Coronary artery (tissue), 2 donors: ENCODE measurements around the gene RASSF3.
A peak's percentile ranks its signal among the peaks of the same experiment; 100 is the strongest.
"Not testable (repeated sequence)": the region's sequence is repeated elsewhere in the genome, so short reads cannot be mapped to it uniquely, and the experiment has no call there.

Experiments
- DNase-seq: peaks from one replicate; pipeline ENCODE4 v3.0.0-alpha.2; 2017; ENCODE audit warnings: low spot score
- H3K27ac ChIP-seq, 2 donors: fragments of 200-600 bp; sonication (generic); one replicate each; pipeline ENCODE4 v1.5.1; 2016 to 2019
- H3K4me3 ChIP-seq: fragments of 200-600 bp; sonication (generic); 2 replicates; pipeline ENCODE4 v1.5.1; 2016; ENCODE audit warnings: mild to moderate bottlenecking, moderate library complexity
- TF ChIP-seq, protein P1 (sequence below): fragments of 200-600 bp; sonication (generic); IDR thresholded peaks from one replicate; pipeline ENCODE4 v1.5.1; 2019; ENCODE audit warnings: antibody characterized with exemption

RASSF3 gene

DNA sequence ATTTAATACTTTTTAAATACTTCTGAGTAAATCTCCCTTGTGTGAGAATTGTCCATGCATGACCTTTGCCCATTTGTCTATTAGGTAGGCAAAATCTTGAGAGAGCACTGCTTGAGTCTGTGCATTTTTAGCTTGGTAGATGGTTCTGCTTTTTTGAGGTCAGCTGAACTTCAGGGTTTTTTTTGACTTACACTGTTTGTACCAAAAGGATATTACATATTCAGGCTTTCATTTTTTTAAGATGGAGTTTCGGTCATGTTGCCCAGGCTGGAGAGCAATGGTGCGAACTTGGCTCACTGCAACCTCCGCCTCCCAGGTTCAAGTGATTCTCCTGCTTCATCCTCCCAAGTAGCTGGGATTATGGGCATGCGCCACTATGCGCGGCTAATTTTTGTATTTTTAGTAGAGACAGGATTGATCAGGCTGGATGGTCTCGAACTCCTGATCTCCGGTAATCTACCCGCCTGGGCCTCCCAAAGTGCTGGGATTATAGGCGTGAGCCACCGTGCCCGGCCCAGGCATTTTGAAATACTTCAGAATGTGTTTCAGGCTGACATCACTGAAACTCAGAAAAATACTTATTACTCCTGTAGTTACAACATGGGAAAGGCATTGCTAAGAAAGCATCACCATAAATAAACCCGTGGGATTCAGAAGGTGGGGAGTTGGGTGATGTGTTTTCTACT, 11.1 kb downstream of the RASSF3 start:
- Histone ChIP-seq H3K4me3 (no peak overlapping the region), H3K27ac (peak overlapping the region; percentile 61 to 83)
- DNase-seq: peak; percentile 75
- TF ChIP-seq, protein P1, sequence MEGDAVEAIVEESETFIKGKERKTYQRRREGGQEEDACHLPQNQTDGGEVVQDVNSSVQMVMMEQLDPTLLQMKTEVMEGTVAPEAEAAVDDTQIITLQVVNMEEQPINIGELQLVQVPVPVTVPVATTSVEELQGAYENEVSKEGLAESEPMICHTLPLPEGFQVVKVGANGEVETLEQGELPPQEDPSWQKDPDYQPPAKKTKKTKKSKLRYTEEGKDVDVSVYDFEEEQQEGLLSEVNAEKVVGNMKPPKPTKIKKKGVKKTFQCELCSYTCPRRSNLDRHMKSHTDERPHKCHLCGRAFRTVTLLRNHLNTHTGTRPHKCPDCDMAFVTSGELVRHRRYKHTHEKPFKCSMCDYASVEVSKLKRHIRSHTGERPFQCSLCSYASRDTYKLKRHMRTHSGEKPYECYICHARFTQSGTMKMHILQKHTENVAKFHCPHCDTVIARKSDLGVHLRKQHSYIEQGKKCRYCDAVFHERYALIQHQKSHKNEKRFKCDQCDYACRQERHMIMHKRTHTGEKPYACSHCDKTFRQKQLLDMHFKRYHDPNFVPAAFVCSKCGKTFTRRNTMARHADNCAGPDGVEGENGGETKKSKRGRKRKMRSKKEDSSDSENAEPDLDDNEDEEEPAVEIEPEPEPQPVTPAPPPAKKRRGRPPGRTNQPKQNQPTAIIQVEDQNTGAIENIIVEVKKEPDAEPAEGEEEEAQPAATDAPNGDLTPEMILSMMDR: no peak

DNA sequence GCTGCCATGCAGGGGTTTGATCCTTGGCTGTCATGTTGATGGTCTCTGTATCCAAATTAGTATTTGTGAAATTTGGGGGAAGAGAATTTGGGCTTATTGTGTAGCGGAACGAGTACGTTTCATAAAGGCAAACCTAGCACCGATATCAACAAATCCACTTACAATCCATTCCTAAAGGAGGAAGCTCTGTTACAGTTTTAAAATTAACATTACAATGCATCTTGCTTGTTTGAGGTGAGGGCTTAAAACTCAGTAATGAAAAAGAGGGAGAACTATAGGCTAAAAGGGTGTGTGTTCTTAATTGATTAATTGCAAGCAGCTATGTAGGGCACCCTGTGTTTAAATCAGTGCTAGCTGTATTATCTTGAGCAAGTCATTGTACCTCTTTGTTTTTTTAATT, 13.7 kb downstream of the RASSF3 start:
- H3K4me3 ChIP-seq: no peak overlapping the region
- TF ChIP-seq, protein P1: no peak
- peak overlapping the region; percentile 61 to 80 for H3K27ac ChIP-seq
- DNase-seq: no peak

DNA sequence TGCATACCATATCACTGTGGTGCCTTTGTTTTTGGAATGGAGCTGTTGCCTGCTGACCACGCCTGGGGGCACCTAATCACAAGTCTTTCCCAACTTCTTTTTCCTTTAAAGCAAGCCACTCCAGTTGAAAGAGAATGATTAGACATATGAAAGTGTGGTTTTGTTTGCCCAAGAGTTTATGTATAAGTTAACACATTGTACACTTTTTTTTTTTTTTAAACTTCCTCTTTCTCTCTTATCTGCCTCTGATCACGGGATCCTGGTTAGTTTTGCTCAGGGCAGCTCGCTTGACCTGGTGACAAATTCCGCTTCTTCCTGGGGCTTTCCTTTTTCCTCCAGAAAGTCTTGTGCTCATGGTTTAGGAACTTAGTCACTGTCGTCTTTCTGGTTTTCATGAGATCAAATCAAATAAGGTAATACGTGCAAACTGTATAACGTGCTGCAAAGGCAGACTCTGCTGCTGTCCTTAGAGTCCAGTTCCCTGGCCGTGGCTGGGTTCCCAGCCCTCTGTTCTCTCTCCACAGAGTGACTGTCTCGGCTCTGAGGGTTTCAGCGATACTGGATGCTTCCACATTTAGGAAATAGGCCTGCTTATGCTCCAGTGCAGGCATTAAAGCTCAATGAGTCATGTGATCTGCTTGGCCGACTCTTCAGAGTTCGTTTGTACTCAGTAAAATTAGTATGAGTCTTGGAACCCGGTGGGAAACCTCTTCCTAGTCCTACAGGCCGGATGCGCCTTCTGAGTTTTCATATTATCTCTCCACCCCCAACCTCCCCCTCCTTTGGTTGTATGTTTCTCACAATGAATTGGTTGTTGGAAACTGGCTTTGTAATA, 15.2 kb downstream of the RASSF3 start:
- TF ChIP-seq, protein P1: no peak
- Histone ChIP-seq H3K27ac (peak overlapping the region; percentile 61 to 87), H3K4me3 (peak overlapping the region; percentile 53)
- peak; percentile 88 for DNase-seq

DNA sequence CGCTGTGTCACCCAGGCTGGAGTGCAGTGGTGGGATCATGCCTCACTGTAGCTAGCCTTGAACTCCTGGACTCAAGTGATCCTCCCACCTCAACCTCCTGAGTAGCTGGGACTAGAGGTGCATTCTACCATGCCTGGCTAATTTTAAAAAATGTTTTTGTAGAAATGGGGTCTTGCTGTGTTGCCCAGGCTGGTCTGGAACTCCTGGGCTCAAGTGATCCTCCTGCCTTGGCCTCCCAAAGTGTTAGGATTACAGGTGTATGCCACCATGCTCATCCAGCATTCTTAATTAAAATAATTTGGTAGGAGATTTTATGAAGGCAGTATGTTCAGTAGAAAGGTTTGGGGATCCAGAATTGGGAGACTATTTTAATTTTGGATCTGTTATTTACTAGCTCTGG, 16.3 kb downstream of the RASSF3 start:
- not testable (repeated sequence) for H3K4me3 ChIP-seq, DNase-seq
- peak overlapping the region; percentile 61 to 87 for H3K27ac ChIP-seq

DNA sequence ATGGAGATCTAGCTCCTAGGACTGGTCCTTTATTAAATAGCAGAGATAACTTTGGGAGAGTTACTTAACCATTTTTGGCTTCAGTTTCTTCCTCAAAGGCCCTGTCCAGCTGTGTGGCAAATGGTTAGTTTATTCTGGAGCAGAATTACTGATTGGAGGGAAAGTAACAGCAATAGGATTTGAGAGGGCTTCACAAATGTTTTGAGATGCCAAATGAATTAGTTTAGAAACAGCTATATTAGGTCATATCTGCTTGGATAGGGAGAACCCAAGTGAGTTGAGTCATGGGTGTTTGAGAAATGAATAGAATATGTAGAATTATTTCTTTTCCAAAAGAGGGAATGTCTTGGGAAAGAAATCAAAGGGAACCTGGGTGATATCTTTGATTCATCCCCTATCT, 17.5 kb downstream of the RASSF3 start:
- TF ChIP-seq, protein P1: no peak
- Histone ChIP-seq H3K27ac (peak overlapping the region; percentile 61 to 87), H3K4me3 (no peak overlapping the region)
- DNase-seq: no peak

DNA sequence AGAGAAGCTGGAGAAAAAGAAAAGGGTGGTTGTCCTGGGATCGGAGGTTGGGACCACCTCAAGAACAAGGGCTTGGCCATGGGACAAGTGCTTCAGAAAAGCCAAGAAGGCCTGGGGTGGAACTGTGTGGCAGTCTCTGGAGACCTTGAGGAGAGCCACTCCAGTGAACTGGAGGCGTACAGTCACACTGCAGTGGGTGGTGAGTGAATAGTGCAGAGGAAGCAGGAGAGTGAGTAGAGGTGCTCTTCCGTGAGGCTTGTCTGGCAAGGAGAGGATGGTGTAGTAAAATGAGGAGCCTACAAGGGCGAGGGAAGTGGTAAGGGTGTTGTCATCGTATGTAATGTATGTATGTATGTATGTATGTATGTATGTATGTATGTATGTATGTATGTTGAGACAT, 20.9 kb downstream of the RASSF3 start:
- H3K27ac ChIP-seq: peak overlapping the region; percentile 28
- no peak overlapping the region for H3K4me3 ChIP-seq
- TF ChIP-seq, protein P1: no peak
- no peak for DNase-seq

DNA sequence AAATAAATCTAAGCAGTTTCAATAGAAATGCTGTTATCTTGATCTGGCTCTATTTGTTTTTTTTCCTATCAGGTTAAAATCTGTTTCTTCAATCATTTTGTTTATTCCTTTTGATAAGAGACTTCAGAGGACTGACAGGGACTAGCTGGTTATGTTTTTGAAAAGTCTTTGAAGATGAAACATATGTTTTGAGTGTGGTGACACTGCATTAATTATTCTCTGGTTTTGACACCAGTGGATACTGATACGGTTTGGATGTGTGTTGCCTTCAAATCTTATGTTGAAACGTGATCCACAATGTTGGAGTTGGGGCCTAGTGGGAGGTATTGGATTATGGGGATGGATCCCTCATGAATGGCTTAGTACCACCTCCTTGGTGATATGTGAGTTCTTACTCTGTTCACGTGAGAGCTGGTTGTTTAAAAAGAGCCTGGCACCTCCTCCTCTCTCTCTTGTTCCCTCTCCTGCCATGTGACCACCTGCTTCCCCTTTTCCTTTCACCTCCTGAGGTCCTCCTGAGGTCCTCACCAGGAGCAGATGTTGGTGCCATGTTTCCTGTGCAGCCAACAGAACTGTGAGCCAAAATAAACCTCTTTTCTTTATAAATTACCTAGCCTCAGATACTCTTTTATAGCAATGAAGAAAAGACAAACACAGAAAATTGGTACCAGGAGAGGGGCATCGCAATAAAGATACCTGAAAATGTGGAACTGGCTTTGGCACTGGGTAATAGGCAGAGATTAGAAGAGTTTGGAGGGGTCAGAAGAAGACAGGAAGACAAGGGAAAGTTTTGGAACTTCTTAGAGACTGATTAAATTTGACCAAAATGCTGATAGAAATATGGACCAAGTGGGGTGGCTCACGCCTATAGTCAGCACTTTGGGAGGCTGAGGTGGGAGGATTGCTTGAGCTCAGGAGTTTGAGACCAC, 23.0 kb downstream of the RASSF3 start:
- DNase-seq: no peak
- TF ChIP-seq, protein P1: no peak
- no peak overlapping the region for H3K4me3 ChIP-seq
- H3K27ac ChIP-seq: peak overlapping the region; percentile 46 to 48
